Uterus (tissue), 4 donors: ENCODE results near the gene ADAM10. TPM values are rescaled to one million over a fixed set of nuclear protein-coding genes. Genes with fewer than 3 reads are reported as not detected.

ENCODE experiments used
- DNase-seq, 2 donors: peaks; one replicate each; pipeline ENCODE4 v3.0.0-alpha.2; 2019 to 2020
- H3K27ac ChIP-seq, 2 donors: fragments of 200-600 bp; sonication (generic); 1 replicate in 1 of 2; 2 replicates in 1 of 2; pipeline ENCODE4 v1.5.1; 2016 to 2018
- H3K27me3 ChIP-seq, 2 donors: fragments of 200-600 bp; sonication (generic); one replicate each; pipeline ENCODE4 v1.5.1; 2018 to 2019; ENCODE audit warnings: control low read depth in 1 of 2
- H3K36me3 ChIP-seq, 2 donors: fragments of 200-600 bp; sonication (generic); one replicate each; pipeline ENCODE4 v1.5.1; 2019; ENCODE audit warnings: control low read depth in 1 of 2
- H3K4me1 ChIP-seq, 2 donors: fragments of 200-600 bp; sonication (generic); one replicate each; pipeline ENCODE4 v1.5.1; 2018 to 2019; ENCODE audit warnings: control low read depth in 1 of 2
- H3K4me3 ChIP-seq, 2 donors: fragments of 200-600 bp; sonication (generic); 1 replicate in 1 of 2; 2 replicates in 1 of 2; pipeline ENCODE4 v1.5.1; 2018 to 2019; ENCODE audit warnings: mild to moderate bottlenecking in 1 of 2
- H3K9me3 ChIP-seq, 2 donors: fragments of 200-600 bp; sonication (generic); one replicate each; pipeline ENCODE4 v1.5.1; 2019; ENCODE audit warnings: control low read depth in 1 of 2
- POLR2A ChIP-seq, 2 donors: fragments of 450-650 bp; IDR thresholded peaks; one replicate each; pipeline ENCODE4 v1.6.1; 2016; ENCODE audit warnings: antibody characterized with exemption in 2 of 2, mild to moderate bottlenecking in 1 of 2, moderate library complexity in 1 of 2
- intact Hi-C: fragments of 100-400 bp; cut with DNase I; formaldehyde crosslinking; loops from one replicate; pipeline ENCODE4 v1.15.1; 2023; ENCODE audit warnings: low total_unique reads
- total RNA-seq, 4 donors: library from RNA; depleted of rRNA in 3 of 4; stranded (reverse); fragments of >200 nt in 3 of 4; gene quantifications; one replicate each; pipeline versions ENCODE4 v1.1.0 to v1.2.4, GENCODE V29; 2014 to 2023
- TF ChIP-seq, protein P1 (sequence below), 4 experiments: fragments of 200-600 bp in 2 of 4; fragments of 450-650 bp in 2 of 4; sonication (generic) in 2 of 4; IDR thresholded peaks; one replicate each; pipeline ENCODE4 v1.5.1; 2016 to 2019; ENCODE audit warnings: antibody characterized with exemption in 4 of 4, mild to moderate bottlenecking in 2 of 4, moderate library complexity in 1 of 4
- donor health status: DM: yes; HTN: yes; CAD: no.

ADAM10 gene
- total RNA-seq, 4 donors from 2014 or later, result 41.8 to 208 (median 110) TPM

DNA sequence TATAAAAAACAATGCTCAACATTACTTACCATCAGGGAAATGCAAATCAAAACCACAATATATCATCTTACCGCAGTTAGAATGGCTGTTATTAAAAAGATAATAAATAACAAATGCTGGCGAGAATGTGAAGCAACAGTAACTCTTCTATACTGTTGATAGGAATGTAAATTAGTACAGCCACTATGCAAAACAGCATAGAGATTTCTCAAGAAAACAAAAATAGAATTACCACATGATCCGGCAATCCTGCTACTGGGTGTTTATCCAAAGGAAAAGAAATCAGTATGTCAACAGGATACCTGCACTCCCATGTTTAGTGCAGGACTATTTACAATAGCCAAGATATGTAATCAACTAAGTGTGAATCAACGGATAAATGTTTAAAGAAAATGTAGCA, 48.1 kb downstream of the ADAM10 start:
- Histone ChIP-seq H3K4me3 (no peak overlapping the region), H3K27me3 (no peaks in the 10 kb centered on the region), H3K9me3 (no peaks in the 10 kb centered on the region), H3K4me1 (no peaks in the 10 kb centered on the region), H3K27ac (no peak overlapping the region), H3K36me3 (no peaks in the 10 kb centered on the region)
- DNase-seq, result no peak
- intact Hi-C loops, result no loop called here
- no peak for TF ChIP-seq POLR2A (IDR thresholded peaks at IDR 0.05)
- TF ChIP-seq, protein P1, sequence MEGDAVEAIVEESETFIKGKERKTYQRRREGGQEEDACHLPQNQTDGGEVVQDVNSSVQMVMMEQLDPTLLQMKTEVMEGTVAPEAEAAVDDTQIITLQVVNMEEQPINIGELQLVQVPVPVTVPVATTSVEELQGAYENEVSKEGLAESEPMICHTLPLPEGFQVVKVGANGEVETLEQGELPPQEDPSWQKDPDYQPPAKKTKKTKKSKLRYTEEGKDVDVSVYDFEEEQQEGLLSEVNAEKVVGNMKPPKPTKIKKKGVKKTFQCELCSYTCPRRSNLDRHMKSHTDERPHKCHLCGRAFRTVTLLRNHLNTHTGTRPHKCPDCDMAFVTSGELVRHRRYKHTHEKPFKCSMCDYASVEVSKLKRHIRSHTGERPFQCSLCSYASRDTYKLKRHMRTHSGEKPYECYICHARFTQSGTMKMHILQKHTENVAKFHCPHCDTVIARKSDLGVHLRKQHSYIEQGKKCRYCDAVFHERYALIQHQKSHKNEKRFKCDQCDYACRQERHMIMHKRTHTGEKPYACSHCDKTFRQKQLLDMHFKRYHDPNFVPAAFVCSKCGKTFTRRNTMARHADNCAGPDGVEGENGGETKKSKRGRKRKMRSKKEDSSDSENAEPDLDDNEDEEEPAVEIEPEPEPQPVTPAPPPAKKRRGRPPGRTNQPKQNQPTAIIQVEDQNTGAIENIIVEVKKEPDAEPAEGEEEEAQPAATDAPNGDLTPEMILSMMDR (IDR thresholded peaks at IDR 0.05), result no peak

DNA sequence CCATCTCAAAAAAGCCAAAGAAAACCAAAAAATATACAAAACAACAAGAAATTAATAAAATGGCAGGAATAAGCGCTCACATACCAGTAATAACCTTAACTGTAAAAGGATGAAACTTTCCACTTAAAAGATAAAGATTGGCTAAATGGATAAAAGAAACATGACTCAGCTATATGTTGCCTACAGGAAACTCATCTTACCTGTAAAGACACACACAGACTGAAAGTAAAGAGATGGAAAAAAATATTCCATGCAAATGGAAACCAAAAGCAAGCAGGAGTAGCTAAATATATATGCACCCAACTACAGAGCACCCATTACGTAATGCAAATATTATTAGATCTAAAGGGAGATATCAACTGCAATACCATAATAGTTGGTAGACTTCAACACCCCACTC, 49.7 kb downstream of the ADAM10 start:
- no peak for DNase-seq
- no peaks in the 10 kb centered on the region for H3K36me3 ChIP-seq
- no peak overlapping the region for H3K4me3 ChIP-seq
- intact Hi-C loops, result no loop called here
- H3K9me3 ChIP-seq, result no peaks in the 10 kb centered on the region
- TF ChIP-seq, protein P1 (IDR thresholded peaks at IDR 0.05), result no peak
- TF ChIP-seq POLR2A (IDR thresholded peaks at IDR 0.05), result no peak
- H3K27ac ChIP-seq, result no peak overlapping the region
- no peaks in the 10 kb centered on the region for H3K4me1 ChIP-seq
- H3K27me3 ChIP-seq, result no peaks in the 10 kb centered on the region

DNA sequence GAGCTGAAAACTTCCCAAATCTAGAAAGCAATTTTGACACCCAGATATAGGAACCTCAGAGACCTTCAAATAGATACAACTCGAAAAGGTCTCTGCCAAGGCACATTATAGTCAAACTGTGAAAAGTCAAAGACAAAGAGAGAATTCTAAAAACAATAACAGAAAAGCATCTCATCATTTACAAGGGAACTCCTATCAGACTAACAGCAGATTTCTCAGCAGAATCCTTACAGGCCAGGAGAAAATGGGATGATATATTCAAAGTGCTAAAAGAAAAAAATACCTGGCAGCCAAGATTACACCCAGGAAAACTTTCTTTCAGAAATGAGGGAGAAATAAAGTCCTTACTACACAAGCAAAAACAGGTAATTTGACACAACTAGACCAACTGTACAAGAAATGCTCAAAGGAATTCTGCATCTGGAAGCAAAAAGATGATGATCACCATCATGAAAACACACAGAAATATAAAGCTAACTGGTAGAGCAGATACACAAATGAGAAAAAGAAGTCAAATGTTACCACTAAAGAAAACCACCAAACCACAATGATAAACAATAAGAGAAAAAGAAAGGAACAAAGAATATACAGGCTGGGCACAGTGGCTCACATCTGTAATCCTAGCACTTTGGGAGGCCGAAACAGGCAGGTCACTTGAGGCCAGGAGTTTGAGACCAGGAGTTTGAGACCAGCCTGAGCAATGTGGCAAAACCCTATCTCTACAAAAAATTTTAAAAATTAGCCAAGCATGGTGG, 50.4 kb downstream of the ADAM10 start:
- Histone ChIP-seq H3K27me3 (no peaks in the 10 kb centered on the region), H3K4me1 (no peaks in the 10 kb centered on the region), H3K4me3 (no peak overlapping the region), H3K36me3 (no peaks in the 10 kb centered on the region), H3K9me3 (no peaks in the 10 kb centered on the region), H3K27ac (no peak overlapping the region)
- intact Hi-C loops, result no loop called here
- no peak for DNase-seq
- TF ChIP-seq, protein P1 (IDR thresholded peaks at IDR 0.05), result no peak
- TF ChIP-seq POLR2A (IDR thresholded peaks at IDR 0.05), result no peak

DNA sequence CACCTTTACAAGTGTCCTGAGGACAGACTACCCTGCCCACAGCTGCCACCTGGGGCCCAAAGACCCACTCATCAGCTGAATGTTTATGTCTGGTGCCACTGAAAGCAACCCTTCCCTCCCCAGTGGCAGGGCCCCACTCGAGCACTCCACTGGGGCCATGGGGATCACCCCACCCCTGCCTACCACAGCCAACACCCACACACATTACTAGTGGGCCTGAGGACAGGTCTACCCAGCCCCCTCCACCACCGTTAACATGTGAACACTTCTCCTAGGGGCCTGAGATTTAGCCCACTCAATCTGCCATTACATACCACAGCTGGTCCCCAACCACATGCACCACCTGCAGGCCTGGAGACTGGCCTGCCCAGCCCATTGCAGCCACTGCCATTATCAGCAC, 52.3 kb downstream of the ADAM10 start:
- Histone ChIP-seq H3K4me3 (no peak overlapping the region), H3K27me3 (no peaks in the 10 kb centered on the region), H3K4me1 (no peaks in the 10 kb centered on the region), H3K36me3 (no peaks in the 10 kb centered on the region), H3K9me3 (no peaks in the 10 kb centered on the region), H3K27ac (no peak overlapping the region)
- intact Hi-C loops, result no loop called here
- DNase-seq, result no peak
- TF ChIP-seq, protein P1 (IDR thresholded peaks at IDR 0.05), result no peak
- TF ChIP-seq POLR2A (IDR thresholded peaks at IDR 0.05), result no peak

DNA sequence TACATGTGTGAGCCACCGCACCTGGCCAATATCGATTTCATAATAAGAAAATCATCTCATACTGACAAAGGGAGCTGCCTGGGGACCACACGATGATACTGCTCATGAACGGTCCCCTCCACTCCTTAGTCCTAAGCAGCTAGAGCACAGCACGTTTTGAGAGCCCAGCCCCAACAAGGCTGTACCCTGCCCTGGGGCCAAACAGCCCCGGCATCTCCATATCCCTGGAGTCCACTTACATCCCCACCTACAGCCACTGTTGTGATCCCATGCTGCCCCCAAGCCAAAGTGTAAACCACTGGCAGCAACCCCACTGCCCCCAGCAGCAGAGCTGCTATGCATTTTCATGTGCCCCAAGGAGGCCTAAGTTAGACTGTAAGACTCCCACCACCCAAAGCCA, 52.8 kb downstream of the ADAM10 start:
- H3K9me3 ChIP-seq, result no peaks in the 10 kb centered on the region
- H3K27me3 ChIP-seq, result no peaks in the 10 kb centered on the region
- intact Hi-C loops, result no loop called here
- no peak overlapping the region for H3K4me3 ChIP-seq
- H3K4me1 ChIP-seq, result no peaks in the 10 kb centered on the region
- H3K27ac ChIP-seq, result no peak overlapping the region
- no peak for DNase-seq
- TF ChIP-seq, protein P1 (IDR thresholded peaks at IDR 0.05), result no peak
- no peak for TF ChIP-seq POLR2A (IDR thresholded peaks at IDR 0.05)
- H3K36me3 ChIP-seq, result no peaks in the 10 kb centered on the region
